22Rv1 (cell line): ENCODE measurements around the gene CFAP97D1.

Experiments used
- H3K27ac ChIP-seq: fragments of 450-650 bp; 2 replicates; pipeline ENCODE4 v1.5.1; 2017
- CTCF ChIP-seq: fragments of 450-650 bp; IDR thresholded peaks from 2 replicates; pipeline ENCODE4 v1.5.1; 2017; ENCODE audit warnings: mild to moderate bottlenecking
- ZFX ChIP-seq: fragments of 450-650 bp; IDR thresholded peaks from 2 replicates; pipeline ENCODE4 v1.6.1; 2017; ENCODE audit warnings: antibody characterized with exemption, borderline replicate concordance

CFAP97D1 gene

DNA sequence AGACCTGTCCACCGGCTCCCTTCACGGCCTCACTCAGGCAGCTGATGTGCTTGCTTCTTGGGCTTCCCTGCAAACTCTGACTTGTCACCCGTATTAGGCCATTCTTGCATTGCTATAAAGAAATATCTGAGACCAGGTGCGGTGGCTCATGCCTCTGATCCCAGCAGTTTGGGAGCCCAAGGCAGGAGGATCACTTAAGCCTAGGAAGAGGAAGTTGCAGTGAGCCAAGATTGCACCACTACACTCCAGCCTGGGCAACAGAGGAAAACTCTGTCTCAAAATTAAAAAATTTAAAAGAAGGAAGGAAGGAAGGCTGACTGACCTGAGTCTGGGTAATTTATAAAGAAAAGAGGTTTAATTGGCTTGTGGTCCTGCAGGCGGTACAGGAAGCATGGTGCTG, 38.6 kb upstream of the CFAP97D1 start:
- no peak overlapping the region for H3K27ac ChIP-seq
- TF ChIP-seq CTCF: no peak
- no peak for TF ChIP-seq ZFX

DNA sequence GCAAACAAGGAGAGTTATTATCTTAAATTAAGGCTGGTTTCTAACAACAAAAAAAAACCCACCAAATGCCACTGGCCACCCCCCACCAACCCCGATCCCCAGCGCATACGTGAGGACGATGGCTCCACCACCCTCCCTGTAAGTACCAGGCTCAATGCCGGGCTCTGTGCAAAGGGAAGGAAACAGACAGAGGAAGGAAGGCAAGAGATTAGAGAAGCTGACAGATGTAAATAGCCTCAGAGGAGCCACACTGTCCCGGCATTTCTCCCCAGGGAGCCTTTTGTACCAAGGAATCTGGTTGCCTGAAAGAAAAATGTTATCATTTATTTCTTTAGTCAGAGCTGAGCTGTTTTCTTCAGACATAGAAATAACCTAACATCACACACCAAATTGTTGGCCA, 34.7 kb upstream of the CFAP97D1 start:
- no peak for TF ChIP-seq ZFX
- H3K27ac ChIP-seq: no peak overlapping the region

- no peak overlapping the region for H3K27ac ChIP-seq
- TF ChIP-seq CTCF (no peak), ZFX (no peak)
These were observed 30.1 kb upstream of the CFAP97D1 start for GRCh38 chr17:43750153-43750552.

DNA sequence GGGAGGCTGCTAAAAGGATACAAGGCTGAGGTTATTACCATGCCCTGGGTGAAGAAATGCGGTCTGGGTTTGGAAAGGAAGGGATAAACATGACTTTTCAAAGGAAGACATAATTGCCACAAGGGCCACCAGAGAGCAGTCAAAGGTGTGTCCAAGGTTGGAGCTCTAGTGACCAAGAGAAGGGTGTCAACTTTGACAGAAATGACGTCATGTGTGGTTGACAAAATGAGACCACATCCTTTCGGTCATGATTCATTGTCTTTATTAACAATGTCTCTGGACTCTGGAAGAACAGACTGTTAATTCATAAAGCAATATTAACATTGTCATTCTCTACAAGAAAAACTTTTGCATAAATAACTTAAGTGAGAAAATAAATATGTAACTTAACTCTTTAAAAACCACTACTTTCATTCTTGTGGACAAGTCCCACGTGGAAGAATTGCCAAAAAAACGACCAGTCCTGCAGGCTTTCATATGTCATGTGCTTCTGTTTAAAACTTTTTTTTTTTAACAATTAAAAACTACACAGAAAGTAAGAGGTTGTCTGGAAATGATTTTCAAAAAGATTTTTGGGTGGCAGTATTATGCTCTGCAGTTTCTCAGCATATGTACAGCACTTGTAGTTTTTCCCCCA, 26.6 kb upstream of the CFAP97D1 start:
- no peak for TF ChIP-seq ZFX
- TF ChIP-seq CTCF: no peak
- H3K27ac ChIP-seq: no peak overlapping the region

DNA sequence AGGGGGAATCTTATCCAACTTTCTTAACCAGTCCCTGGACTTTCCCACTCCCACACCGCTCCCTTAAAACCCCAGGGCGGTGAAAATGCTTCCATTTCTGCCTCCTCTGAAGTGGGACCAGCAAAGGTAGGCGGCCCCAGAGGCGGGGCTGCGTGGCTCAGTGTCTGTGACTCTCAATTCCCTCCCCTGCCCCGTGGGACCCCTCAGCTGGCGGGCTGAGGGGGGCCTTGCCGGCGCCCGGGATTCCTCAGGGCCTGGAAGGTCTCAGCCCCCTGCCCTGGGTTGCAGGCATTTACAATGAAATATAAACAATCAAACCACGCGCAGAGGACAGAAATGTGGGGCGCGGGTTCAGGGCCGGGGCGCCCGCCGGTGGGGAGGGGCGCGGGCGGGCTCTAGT, 25.3 kb upstream of the CFAP97D1 start:
- no peak overlapping the region for H3K27ac ChIP-seq
- no peak for TF ChIP-seq CTCF

DNA sequence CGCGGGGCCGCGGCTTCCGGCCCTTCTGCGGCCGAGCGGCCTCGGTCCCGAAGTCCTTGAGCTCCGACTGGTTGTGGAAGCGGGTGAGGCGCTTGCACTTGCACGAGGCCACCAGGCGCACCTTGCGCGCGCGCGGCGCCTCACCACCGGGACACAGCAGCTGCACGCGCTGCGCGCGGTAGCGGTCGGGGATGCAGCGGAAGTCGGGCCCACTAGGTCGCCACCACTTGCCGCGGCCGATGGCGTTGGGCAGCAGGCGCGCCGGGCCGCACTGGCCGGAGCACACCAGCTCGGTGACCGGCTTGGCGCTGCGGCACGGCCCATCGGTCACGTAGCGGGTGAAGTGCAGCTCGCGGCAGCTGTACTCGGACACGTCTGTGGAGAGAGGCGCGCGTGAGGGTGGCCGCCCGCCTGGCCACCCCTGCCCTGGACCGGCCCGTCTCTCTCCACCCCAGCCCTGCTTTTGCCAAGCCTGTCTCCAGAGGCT, 24.8 kb upstream of the CFAP97D1 start:
- TF ChIP-seq ZFX (no peak), CTCF (no peak)
- H3K27ac ChIP-seq: no peak overlapping the region

- TF ChIP-seq CTCF: no peak
- TF ChIP-seq ZFX: no peak
These were observed 24.0 kb upstream of the CFAP97D1 start for GRCh38 chr17:43756201-43756600.

GRCh38 chr17:43757171-43757660, 23.0 kb upstream of the CFAP97D1 start:
- H3K27ac ChIP-seq: no peak overlapping the region
- TF ChIP-seq CTCF: no peak
- TF ChIP-seq ZFX: no peak

More at GRCh38 chr17:43756201-43756600, 24.0 kb upstream of the CFAP97D1 start:
- no peak overlapping the region for H3K27ac ChIP-seq
